ENCODE measurements around the gene CYSLTR2. TPM values are rescaled to one million over a fixed set of nuclear protein-coding genes. Genes with fewer than 3 reads are reported as not detected.

The CYSLTR2 gene
- total RNA-seq, 1 donor from 2014 or later = not detected

GRCh38 chr13:48680756-48681392 lies 27.1 kb downstream of the CYSLTR2 start:
- no peak for TF ChIP-seq CTCF (IDR thresholded peaks at IDR 0.05)
- no peak for DNase-seq (ENCODE audit: low spot score)
- H3K27ac Mint-ChIP-seq (ENCODE audit: unreplicated experiment) = no peak overlapping the region
- no peak overlapping the region for H3K4me3 Mint-ChIP-seq (ENCODE audit: unreplicated experiment)
- no peaks in the 10 kb centered on the region for H3K9me3 Mint-ChIP-seq (ENCODE audit: low read depth)
- H3K36me3 Mint-ChIP-seq (ENCODE audit: low read depth) = no peaks in the 10 kb centered on the region
- H3K4me1 Mint-ChIP-seq (ENCODE audit: low read depth) = peaks cover 8% of the 10 kb centered on the region
- peaks cover 21% of the 10 kb centered on the region for H3K27me3 Mint-ChIP-seq (ENCODE audit: low read depth)

GRCh38 chr13:48681905-48682304 lies 28.2 kb downstream of the CYSLTR2 start:
- Mint-ChIP-seq H3K27ac (ENCODE audit: unreplicated experiment) (no peak overlapping the region), H3K36me3 (ENCODE audit: low read depth) (no peaks in the 10 kb centered on the region), H3K27me3 (ENCODE audit: low read depth) (peaks cover 19% of the 10 kb centered on the region), H3K4me1 (ENCODE audit: low read depth) (peaks cover 8% of the 10 kb centered on the region), H3K4me3 (ENCODE audit: unreplicated experiment) (no peak overlapping the region), H3K9me3 (ENCODE audit: low read depth) (no peaks in the 10 kb centered on the region)
- no peak for DNase-seq (ENCODE audit: low spot score)
- TF ChIP-seq CTCF (IDR thresholded peaks at IDR 0.05) = no peak

- H3K36me3 Mint-ChIP-seq (ENCODE audit: low read depth) = no peaks in the 10 kb centered on the region
- H3K27me3 Mint-ChIP-seq (ENCODE audit: low read depth) = peaks cover 14% of the 10 kb centered on the region
- H3K27ac Mint-ChIP-seq (ENCODE audit: unreplicated experiment) = no peak overlapping the region
- no peak for DNase-seq (ENCODE audit: low spot score)
- H3K4me1 Mint-ChIP-seq (ENCODE audit: low read depth) = peaks cover 8% of the 10 kb centered on the region
- no peak overlapping the region for H3K4me3 Mint-ChIP-seq (ENCODE audit: unreplicated experiment)
- no peak for TF ChIP-seq CTCF (IDR thresholded peaks at IDR 0.05)
- no peaks in the 10 kb centered on the region for H3K9me3 Mint-ChIP-seq (ENCODE audit: low read depth)
Measured at GRCh38 chr13:48682436-48682835, 28.7 kb downstream of the CYSLTR2 start.

- H3K9me3 Mint-ChIP-seq (ENCODE audit: low read depth) = peaks cover 13% of the 10 kb centered on the region
- H3K27ac Mint-ChIP-seq (ENCODE audit: unreplicated experiment) = no peak overlapping the region
- TF ChIP-seq CTCF (IDR thresholded peaks at IDR 0.05) = no peak
- H3K27me3 Mint-ChIP-seq (ENCODE audit: low read depth) = peaks cover 5% of the 10 kb centered on the region
- H3K36me3 Mint-ChIP-seq (ENCODE audit: low read depth) = peaks cover 2% of the 10 kb centered on the region
- no peaks in the 10 kb centered on the region for H3K4me1 Mint-ChIP-seq (ENCODE audit: low read depth)
- no peak for DNase-seq (ENCODE audit: low spot score)
- H3K4me3 Mint-ChIP-seq (ENCODE audit: unreplicated experiment) = no peak overlapping the region
Measured at GRCh38 chr13:48686636-48687210, 33.0 kb downstream of the CYSLTR2 start.

- H3K9me3 Mint-ChIP-seq (ENCODE audit: low read depth) = peaks cover 13% of the 10 kb centered on the region
- H3K4me3 Mint-ChIP-seq (ENCODE audit: unreplicated experiment) = no peak overlapping the region
- peaks cover 2% of the 10 kb centered on the region for H3K36me3 Mint-ChIP-seq (ENCODE audit: low read depth)
Measured at GRCh38 chr13:48687249-48687648, 33.5 kb downstream of the CYSLTR2 start.

More at GRCh38 chr13:48687249-48687648, 33.5 kb downstream of the CYSLTR2 start:
- no peak for DNase-seq (ENCODE audit: low spot score)
- Mint-ChIP-seq H3K27me3 (ENCODE audit: low read depth) (peaks cover 5% of the 10 kb centered on the region), H3K4me1 (ENCODE audit: low read depth) (no peaks in the 10 kb centered on the region), H3K27ac (ENCODE audit: unreplicated experiment) (no peak overlapping the region)
- no peak for TF ChIP-seq CTCF (IDR thresholded peaks at IDR 0.05)

All from chondrocyte (in vitro differentiated cells).